Measurements from ENCODE around the gene EML4.

The EML4 gene

GRCh38 chr2:42223855-42224268 is 54.7 kb downstream of the EML4 start:
- DNase-seq (ENCODE audit: low read depth in 2 of 2): no peak

DNA sequence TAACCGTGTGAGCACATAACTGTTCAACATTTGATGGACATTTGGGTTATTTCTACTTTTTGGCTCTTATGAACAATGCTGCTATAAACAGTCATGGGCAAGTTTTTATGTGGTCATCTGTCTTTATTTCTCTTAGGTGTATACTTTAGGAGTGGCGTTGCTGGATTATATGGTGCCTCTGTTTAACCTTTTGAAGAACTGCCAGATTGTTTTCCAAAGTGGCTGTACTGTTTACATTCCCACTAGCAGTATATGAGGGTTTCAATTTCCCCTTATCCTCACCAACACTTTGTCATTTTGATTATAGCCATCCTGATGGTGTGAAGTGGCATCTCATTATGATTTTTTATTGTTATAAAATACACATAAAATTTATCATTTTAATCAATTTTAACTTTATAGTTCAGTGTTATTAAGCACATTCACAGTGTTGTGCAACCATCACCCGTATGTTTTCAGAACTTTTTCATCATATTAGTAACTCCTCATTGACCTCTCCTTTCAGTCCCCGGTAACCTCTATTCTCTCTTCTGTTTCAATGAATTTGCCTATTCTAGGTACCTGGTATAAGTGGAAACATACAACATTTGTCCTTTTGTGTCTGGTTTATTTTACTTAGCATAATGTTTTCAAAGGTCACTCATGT is 55.4 kb downstream of the EML4 start:
- DNase-seq (ENCODE audit: low read depth in 2 of 2): no peak

DNA sequence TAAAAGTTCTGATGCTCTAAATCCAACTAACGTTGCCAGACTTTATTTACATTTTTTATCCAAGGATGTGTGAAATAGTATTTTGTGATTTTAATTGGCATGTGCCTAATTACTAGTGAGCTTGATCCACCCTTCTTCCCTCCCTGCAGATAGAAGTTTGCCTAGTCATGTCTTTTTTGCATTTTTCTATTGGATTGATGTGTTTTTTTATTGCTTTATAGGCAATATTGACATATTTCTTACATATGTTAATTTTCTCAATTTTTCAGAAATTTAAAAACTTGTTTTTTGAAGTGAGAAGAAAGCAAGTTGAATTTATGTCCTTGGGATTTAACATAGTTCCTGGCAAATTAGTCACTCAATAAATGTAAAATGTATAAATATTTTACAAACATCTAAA is 56.4 kb downstream of the EML4 start:
- DNase-seq (ENCODE audit: low read depth in 2 of 2): no peak

DNA sequence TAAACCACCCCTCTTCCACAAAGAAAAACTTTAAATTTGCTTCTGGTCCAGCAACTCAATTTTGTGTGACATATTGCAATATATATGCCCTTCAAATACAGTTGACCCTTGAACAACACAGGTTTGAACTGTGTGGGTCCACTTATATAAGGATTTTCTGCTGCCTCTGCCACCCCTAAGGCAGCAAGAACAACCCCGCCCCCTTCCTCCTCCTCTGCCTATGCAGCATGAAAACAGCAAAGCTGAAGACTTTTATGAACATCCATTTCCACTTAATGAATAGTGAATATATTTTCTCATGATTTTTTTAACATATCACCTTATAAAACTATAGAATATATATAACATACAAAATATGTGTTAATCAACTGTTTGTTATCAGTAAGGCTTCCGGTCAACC is 58.3 kb downstream of the EML4 start:
- DNase-seq (ENCODE audit: low read depth in 2 of 2): no peak

DNA sequence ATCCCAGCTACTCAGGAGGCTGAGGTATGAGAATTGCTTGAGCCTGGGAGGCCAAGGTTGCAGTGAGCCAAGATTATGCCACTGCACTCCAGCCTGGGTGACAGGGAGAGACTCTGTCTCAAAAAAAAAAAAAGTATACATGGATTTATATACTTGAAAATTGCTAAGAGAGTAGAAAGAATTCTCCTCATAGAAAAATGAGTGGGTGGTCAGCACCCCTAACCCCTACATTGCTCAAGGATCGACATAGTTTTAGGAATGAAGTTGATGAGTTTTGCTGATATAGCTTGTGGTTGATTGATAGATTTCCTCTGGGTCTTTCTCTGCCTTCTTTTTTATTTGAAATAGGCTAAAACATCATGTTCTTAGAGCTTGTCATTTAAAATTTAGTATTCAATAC is 58.9 kb downstream of the EML4 start:
- DNase-seq (ENCODE audit: low read depth in 2 of 2): no peak

DNA sequence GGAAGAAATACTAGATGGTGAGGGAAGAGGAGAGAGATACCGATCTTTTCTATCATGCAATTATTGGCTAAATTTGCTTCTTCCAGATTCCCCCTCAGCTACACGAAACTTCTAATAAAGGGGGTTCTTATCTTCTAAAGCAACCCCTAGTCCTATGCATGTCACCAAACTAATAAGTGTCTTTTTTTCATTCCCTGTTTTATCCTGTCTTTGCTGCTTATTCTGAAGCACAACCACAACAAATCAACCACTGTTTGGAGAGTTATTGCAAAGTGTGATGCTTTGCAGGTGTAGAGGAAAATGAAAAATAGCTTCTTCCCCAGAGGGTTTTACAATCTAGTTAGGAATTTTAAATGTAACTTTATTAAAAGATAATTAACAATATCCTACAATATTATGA is 60.8 kb downstream of the EML4 start:
- no peak for DNase-seq (ENCODE audit: low read depth in 2 of 2)

DNA sequence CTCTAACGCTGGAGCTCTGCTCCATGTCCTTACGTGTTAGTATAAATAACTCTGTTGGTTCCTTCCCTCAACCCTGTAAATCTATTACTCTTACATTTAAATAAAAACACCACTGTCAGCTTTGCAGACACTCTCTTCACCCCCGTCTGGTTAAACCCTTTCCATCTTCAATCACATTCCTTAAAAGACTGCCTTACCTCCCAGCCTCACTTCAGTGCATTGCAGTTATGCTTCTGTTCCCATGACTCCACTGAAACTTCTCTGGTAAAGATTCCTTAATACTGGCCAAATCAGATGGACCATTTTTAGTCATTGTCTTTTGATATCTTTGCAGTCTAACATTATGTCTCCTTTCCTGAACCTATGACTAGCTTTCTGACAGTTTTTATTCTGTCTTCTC is 61.7 kb downstream of the EML4 start:
- DNase-seq (ENCODE audit: low read depth in 2 of 2): no peak

DNA sequence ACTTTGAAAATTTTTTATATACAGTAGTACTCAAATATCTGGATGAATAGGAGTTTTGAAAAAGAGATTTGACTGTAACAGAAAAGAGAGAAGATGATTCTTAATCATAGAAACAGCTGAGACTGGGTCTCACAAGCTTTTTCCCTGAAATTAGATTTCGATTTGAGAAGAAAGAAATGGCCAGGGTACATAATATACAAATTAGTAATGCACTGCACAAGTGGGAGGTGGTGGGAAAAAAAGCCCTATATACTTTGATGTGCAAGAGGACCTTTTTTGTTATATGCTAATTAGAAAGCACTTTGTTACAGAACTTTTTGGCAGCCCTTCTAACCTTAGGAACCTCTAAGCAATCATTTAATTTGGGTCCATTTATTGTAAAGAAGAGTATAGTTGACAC is 62.9 kb downstream of the EML4 start:
- no peak for DNase-seq (ENCODE audit: low read depth in 2 of 2)

- no peak for DNase-seq (ENCODE audit: low read depth in 2 of 2)
Observed at GRCh38 chr2:42233976-42234441, 64.9 kb downstream of the EML4 start.

- no peak for DNase-seq (ENCODE audit: low read depth in 2 of 2)
Observed at GRCh38 chr2:42236911-42237310, 67.8 kb downstream of the EML4 start.

DNA sequence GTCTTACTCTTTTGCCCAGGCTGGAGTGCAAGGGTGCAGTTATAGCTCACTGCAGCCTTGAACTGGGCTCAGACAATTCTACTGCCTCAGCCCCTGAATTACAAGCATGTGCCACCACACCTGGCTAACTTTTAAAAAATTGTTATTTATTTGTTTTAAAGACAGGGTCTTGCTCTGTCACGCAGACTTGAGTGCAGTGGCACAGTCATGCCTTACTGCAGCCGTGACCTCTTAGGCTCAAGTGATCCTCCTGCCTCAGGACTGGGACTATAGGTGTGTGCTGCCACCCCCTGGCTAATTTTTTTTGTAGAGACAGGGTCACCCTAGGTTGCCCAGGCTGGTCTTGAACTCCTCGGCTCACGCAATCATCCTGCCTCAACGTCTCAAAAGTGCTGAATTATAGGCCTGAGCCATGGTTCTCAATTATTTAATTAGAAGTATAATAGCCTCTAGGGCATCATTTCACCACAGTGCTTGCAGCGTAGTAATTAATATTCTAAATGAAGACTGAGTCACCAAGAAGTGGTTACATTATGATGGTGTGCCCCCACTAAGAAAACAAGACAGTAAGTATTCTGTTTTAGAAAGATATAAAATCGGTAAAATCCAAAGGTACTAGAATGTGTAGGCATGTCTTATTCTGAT is 69.6 kb downstream of the EML4 start:
- peak; percentile 4 to 6 for DNase-seq (ENCODE audit: low read depth in 2 of 2)

- DNase-seq (ENCODE audit: low read depth in 2 of 2): no peak
Observed at GRCh38 chr2:42239289-42239661, 70.1 kb downstream of the EML4 start.

DNA sequence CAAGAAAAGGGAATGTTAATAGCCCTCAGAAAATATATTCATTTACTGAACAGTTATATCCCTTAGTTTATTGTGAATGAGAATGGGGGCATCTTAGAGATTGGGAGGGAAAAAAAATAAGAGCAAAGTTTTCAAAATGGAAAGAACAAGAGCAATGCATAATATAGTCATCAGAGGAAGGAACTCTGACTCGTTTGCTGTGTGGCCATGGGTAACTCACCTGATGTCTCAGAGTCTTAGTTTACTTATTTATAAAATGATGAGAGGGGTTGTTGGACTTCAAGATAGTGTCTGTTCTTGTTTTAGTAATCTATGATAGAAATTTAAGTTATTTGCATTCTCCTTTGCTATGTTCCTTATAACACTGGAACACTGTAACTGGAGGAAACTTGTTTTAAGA is 70.7 kb downstream of the EML4 start:
- DNase-seq (ENCODE audit: low read depth in 2 of 2): no peak

DNA sequence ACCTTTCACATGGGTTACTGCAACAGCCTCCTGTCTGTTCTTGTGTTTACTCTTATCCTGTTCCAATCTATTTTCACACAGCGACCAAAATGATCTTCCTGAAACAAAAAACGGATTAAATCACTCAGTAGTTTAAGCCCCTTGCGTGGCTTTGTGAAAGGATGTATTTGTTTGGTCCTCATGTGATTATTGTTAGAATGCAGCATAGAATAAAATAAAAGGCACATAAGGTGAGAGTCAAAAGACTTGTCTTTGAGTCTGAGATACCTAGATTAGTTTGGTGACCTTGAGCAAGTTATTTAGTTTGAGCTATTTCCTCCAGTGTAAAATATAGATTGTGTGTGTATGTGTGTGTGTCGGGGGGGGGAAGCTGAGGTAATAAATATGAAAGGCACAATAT is 72.4 kb downstream of the EML4 start:
- DNase-seq (ENCODE audit: low read depth in 2 of 2): no peak

GRCh38 chr2:42243297-42243696 is 74.1 kb downstream of the EML4 start:
- no peak for DNase-seq (ENCODE audit: low read depth in 2 of 2)

GRCh38 chr2:42244520-42244919 is 75.4 kb downstream of the EML4 start:
- DNase-seq (ENCODE audit: low read depth in 2 of 2): no peak

DNA sequence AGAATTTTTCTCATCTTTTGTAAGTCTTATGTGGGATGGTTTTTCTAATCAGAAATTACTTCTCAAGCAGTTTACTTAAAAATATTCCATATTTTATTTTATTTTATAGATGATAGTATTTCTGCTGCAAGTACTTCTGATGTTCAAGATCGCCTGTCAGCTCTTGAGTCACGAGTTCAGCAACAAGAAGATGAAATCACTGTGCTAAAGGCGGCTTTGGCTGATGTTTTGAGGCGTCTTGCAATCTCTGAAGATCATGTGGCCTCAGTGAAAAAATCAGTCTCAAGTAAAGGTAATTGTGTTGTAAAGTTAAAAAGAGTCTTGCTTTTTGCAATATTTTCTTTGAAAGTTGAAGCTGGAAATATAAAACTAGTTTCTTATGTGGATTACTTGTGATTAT is 76.2 kb downstream of the EML4 start:
- no peak for DNase-seq (ENCODE audit: low read depth in 2 of 2)

GRCh38 chr2:42246562-42246961 is 77.4 kb downstream of the EML4 start:
- DNase-seq (ENCODE audit: low read depth in 2 of 2): no peak

DNA sequence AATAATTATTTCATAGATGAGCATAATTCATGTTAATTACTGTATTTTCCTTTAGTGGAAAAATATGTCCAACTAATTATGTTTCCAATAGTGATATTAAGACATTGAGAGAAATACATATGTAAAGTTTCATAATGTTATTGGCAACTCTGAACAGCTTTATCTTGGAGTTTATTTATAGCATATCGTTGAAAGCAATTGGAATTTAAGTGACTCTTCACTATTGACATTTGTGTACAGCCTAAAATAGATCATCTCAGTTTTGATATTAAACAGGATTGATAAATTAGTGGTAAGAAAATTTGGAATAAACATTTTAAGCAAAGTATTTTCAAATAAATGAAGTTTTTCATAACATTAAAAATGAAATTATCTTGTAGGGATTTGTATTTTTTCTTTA is 79.7 kb downstream of the EML4 start:
- DNase-seq (ENCODE audit: low read depth in 2 of 2): no peak

DNA sequence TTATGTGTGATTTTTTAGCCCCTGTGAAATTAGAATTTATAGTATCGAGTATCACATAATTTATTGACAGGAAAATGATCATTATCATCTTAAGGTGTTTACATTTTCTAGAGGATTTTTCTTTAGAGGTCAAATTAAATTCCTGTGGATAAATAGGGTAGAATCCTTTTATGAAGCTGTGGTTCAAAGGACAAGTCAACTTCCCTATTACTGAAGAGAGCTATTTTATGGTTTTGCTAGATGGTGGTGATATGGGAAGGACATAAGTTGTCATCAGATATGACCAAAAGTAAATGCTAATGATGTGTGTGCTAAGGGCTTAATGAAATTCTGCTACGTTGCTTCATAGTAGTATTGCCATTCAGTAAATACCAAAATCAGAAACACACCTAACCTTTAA is 80.1 kb downstream of the EML4 start:
- DNase-seq (ENCODE audit: low read depth in 2 of 2): no peak

DNA sequence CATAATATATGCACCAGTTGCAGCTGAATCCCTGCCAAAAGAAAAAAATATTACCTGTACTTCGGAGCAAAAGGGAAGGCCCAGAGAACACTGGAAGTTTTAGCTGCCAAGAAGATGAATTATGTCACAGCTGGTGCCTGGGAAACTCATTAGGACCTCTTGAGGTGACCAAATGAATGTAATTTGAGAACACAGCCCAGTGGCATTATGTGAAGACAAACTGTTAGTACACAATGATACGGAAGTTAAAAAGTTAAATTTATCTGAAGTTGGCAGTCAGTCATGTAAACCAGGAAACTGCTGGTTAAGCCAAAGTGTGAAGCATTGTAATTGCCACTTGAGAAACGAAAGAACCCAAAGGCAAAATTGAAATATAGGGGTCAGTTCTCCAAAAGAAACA is 80.7 kb downstream of the EML4 start:
- DNase-seq (ENCODE audit: low read depth in 2 of 2): no peak

DNA sequence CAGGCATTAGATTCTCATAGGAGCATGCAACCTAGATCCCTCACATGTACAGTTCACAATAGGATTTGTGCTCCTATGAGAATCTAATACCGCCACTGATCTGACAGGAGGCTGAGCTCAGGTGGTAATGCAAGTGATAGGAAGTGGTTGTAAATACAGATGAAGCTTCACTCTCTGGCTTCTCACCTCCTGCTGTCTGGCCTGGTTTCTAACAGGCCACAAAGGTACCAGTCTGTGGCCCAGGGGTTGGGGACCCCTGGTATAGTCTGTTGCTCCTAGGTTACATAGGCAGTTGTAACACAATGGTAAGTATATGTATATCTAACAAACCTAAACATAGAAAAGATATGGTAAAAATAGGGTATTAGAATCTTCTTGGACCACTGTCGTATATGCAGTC is 81.8 kb downstream of the EML4 start:
- DNase-seq (ENCODE audit: low read depth in 2 of 2): no peak

DNA sequence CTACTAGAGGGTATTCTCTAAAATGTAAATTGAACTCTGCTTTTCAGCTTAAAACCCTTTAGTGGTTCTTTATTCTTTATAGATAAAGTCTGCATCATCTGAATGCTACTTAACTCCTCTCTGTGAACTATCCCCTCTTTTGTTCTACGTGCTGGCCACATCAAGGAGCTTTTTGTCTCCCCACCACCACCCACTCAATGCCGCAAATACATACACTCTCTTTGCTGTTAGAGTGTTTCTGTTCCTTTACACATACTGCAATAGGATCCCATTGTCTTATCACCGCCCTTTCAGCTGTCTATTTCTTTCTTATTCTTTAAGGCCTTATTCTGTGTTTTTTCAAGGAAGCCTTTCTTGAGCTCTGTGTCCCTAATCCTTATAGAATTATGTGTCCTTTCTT is 83.3 kb downstream of the EML4 start:
- peak in 1 of 2 donors; percentile 10 for DNase-seq (ENCODE audit: low read depth in 2 of 2)

Data from activated CD8-positive, alpha-beta memory T cell treated with anti-CD3 and anti-CD28 coated beads for 4 hours (primary cell).